GM18873 (cell line): ENCODE results near the gene LRIG1.

ENCODE experiments used
- ATAC-seq: cut with Tn5 transposase; IDR thresholded peaks from one replicate; pipeline ENCODE4 v1.9.1; 2021; ENCODE audit warnings: mild to moderate bottlenecking, moderate library complexity, moderate number of reproducible peaks; ENCODE audit not compliant: unreplicated experiment, low FRiP score

Gene LRIG1

GRCh38 chr3:66451766-66452165, 49.1 kb downstream of the LRIG1 start:
- ATAC-seq, result no peak

DNA sequence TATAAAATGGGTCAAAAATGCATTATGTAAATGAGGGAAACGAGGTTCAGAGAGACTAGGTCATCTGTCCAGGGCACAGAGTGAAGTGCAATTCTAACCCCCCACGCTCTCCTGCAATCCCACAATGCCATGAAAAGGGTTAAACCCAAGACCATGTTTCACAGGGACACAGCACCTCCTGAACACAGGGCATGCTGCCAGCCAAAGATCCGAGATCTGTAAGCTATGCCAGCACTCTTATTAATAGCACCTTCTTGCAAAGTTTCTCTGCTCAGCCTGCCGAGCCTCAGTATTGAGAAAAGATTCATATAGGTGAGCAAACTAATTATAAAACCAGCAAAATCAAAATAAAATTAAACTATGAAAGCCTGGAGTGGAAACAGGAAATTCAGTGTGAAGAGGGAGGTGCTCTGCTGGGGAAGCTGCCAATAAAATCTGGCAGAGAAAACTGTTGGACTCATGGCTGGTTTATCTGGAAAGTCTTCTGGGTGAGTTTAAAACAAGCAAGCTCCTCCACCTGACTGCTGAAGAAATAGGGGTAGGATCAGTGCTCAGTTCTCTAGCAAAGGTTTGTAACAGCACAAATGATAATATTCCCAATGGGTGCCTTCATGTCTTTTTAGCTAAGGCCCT, 50.3 kb downstream of the LRIG1 start:
- ATAC-seq, result no peak

GRCh38 chr3:66449411-66449974, 51.3 kb downstream of the LRIG1 start:
- peak; percentile 75 for ATAC-seq

GRCh38 chr3:66444146-66444644, 56.6 kb downstream of the LRIG1 start:
- ATAC-seq, result no peak

DNA sequence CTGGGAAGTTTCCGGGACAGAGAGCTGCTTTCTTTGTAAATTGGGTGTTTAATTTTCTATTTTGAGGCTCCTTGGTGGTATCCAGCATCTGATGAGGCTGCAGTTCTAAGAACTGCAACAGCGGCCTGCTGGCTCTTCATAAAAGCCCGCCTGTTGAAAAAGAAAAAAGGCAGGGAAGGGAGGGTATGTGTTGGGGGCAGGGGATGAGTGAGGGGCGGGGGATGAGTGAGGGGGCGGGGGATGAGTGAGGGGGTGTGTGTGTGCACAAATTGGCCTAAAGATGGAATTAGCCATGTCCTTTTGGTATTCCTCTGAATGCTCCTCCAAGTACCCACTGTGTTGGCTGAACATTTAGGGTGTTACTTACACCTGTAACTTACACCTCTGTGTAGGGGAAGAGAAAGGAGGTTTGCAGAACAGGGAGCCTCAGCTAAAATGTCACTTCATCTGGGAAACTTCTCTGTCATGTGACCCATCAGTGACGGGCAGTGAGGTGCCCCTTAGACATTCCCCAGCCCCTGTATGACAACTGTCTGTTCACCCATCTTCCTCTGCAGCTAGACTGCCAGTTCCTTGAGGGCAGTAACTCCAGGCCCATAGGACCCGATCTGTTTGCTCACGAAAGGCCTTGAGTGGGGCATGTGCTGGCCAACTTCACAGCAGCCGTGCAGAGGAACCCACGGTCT, 57.6 kb downstream of the LRIG1 start:
- ATAC-seq, result no peak

DNA sequence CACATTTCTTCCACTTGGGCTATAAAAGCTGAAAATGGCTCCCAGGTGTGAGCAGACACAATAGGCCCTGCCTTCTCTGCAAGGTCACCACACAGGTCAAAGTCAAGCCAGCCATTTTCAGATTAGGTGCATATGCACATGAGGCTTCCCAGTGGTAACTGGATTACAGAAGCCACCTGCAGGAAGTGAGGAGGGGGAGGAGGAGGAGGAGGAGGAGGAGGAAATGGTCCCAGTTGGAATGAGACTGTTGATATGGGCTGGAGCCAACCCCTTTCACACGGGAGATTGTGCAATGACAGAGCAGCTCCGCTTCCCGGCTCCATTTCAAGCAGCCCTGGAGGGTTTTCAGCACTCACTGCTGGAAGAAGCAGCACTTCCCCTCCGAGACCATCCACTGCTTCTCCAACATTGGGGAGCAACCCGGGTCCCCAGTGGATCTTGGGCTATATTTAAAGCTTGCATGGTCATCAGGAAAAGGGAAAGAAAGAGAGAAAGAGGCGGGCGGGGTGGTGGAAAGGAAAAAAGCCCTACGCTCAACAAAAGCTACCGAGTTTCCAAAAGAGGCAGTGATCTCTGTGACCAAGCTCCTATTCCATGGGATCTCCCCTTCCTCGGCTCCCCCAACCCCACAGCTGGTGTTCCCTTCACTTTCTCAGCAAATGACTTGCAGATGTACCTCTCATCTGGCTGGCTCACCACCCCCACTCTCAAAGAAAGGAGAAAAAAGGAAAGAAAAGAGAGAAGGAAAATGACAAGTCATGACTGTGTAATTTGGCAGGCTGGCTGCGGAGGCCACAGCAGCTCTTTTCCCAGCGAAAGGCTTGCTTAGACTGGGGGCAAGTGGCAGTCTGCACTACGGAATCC, 58.3 kb downstream of the LRIG1 start:
- ATAC-seq, result no peak

GRCh38 chr3:66441692-66442091, 59.1 kb downstream of the LRIG1 start:
- ATAC-seq, result no peak

DNA sequence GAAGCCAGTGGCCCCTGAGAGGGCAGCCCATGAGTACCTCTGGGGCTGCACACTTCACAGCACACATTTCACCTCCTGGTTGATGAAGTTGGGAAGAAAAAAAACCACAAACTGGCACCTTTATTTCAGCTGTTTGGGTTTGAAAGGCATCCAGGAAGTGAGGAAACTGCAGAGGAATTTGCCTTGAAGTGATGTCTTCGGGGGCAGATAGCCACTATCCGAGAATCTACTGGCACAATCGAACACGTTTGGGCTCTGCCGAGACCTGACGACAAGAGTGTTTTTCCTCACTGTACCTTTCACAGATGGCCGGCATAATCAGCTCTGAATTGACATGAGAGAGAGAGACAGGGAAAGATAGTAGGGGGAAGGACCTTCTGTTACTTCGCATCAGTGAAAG, 59.7 kb downstream of the LRIG1 start:
- no peak for ATAC-seq

GRCh38 chr3:66439666-66440344, 61.0 kb downstream of the LRIG1 start:
- no peak for ATAC-seq

- no peak for ATAC-seq
Observed at GRCh38 chr3:66438046-66438445, 62.8 kb downstream of the LRIG1 start.

DNA sequence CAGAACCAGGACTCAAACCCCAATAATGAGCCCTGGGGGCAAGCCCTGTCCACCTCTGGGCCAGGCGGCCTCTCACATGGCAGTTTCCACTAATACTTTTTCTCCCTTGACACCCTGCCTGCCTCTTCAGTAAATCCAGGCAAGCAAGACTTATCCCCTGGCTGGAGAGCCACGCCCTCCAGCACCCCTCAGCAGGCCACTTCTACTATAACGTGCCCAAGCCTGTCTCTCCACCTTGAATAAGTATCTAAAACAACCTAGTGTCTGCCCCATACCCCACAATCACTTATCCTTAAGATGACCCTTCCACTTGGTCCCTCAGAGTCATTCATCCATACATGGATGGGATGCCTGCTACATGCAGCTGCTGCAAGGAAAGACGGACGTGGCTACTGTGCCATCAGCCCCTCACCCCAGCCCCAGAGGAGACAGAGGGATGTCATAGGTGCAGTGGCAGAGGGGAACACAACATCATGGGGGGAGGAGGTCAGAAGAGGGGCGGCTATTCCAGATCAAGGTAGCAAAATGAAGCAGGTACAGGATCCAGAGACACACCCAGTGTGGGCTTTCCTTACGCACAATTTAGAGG, 63.4 kb downstream of the LRIG1 start:
- ATAC-seq, result no peak

DNA sequence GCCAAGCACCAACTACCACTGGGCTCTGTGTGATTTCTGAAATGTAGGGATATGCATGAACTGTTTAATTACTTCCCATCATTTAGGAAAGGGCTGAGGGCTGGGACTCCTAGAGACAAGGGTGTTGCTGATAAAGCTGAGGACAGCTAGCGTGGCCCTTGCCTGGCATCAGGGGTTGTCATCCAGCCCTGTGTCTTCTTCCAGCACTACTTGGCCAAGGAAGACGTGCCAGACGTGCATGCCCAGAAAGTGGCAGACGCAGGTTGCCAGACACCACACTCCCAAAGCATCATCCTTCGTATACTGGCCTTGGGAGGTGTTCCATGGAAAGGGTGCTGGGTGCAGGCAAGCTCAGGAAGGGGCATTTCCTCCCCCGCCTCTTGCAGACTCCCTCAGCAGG, 64.8 kb downstream of the LRIG1 start:
- no peak for ATAC-seq

DNA sequence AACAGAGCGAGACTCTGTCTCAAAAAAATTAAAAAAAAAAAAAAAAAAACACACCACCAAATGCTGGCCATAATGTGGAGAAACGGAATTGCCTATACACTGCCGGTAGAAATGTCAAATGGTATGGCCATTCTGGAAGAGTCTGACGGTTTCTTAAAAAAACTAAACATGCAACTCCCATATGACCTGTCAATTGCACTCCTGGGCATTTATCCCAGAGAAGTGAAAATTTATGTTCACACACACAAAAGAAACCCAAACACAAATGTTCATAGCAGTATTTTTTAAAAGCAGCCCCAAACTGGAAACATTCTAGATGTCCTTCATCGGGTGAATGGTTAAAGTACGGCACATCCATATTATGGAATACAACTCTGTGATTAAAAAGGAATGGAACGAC, 66.1 kb downstream of the LRIG1 start:
- no peak for ATAC-seq

DNA sequence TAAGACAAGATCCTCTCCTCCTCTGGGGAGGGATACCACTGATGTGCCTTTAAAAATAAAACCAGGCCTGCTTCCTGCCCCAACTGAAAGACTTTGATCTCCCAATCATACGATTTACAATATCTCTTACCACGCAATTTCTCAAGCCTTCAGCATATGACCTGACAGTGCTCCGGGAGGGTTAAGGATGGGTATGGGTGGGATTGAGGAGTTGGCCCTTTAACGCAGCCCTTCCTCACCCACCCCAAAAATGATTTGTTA, 67.4 kb downstream of the LRIG1 start:
- ATAC-seq, result no peak

GRCh38 chr3:66432767-66433521, 67.9 kb downstream of the LRIG1 start:
- ATAC-seq, result no peak

DNA sequence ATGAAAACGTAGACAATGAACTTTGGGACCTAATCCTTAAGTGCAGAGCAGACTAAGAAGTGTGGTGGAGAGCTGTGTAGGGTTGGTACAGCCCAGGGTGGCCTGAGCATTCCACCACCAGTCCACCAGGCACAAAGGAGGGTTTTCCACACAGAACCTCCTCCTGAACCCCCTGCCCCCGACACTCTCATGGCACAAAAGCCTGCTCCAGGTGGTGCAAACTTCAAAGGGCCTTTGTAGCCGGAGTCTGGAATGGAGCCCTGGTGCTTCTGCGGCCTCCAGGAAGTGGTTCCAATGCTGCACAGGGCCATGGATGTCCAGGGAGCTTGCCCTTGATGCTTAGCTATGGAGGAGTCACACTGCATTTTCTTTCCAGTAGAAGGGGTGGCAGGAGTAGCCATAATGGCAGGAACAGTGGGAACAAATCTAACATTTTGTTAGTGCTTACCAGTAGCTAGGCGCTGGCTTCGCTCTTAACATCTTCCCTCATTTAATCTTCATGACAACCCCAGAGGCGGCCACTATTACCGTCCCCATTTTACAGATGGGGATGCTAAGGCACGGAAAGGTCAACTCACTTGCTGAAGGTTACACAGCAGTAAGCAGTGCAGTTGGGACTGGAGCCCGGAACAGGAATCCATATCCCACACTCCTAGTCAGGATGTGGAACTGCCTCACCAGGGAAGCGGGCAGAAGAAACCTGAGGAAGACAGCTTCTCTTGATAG, 68.6 kb downstream of the LRIG1 start:
- ATAC-seq, result no peak

GRCh38 chr3:66431494-66431893, 69.3 kb downstream of the LRIG1 start:
- no peak for ATAC-seq

- no peak for ATAC-seq
Observed at GRCh38 chr3:66430876-66431275, 69.9 kb downstream of the LRIG1 start.

- ATAC-seq, result no peak
Observed at GRCh38 chr3:66428733-66429132, 72.1 kb downstream of the LRIG1 start.
